HL-60 (cell line): Measurements from ENCODE around the gene GLT1D1.

Experiments
- DNase-seq, 2 experiments: peaks; one replicate each; pipeline ENCODE4 v3.0.0-alpha.2; 2010 to 2020; ENCODE audit warnings: low read depth in 1 of 2, low spot score in 1 of 2
- H3K27ac ChIP-seq: fragments of 250-450 bp; sonication (Bioruptor Pico); replicated peaks from 2 replicates; pipeline ENCODE4 v1.5.1; 2020; ENCODE audit warnings: mild to moderate bottlenecking, moderate library complexity
- H3K27me3 ChIP-seq: fragments of 250-450 bp; sonication (Bioruptor Pico); 2 replicates; pipeline ENCODE4 v1.5.1; 2021; ENCODE audit warnings: mild to moderate bottlenecking, moderate library complexity; ENCODE audit not compliant: insufficient read depth, poor library complexity, severe bottlenecking
- H3K4me3 ChIP-seq: replicated peaks from 2 replicates; pipeline ENCODE4 v1.5.1; 2011; ENCODE audit warnings: mild to moderate bottlenecking, control low read depth, low read length; ENCODE audit not compliant: insufficient read depth
- CTCF ChIP-seq: IDR thresholded peaks from one replicate; pipeline ENCODE4 v1.5.1; 2011; ENCODE audit warnings: low read length, control low read depth, inconsistent platforms; ENCODE audit not compliant: insufficient read depth
- GABPA ChIP-seq: IDR thresholded peaks from 2 replicates; pipeline ENCODE4 v1.6.1; 2012; ENCODE audit warnings: low read depth
- POLR2AphosphoS5 ChIP-seq: IDR thresholded peaks from 2 replicates; pipeline ENCODE4 v1.6.1; 2012; ENCODE audit warnings: low read depth
- SPI1 ChIP-seq: IDR thresholded peaks from 2 replicates; pipeline ENCODE4 v1.6.1; 2012; ENCODE audit warnings: low read depth, mild to moderate bottlenecking, borderline replicate concordance
- TF ChIP-seq, protein P1 (sequence below): IDR thresholded peaks from 2 replicates; pipeline ENCODE4 v1.6.1; 2012; ENCODE audit warnings: low read depth; ENCODE audit not compliant: insufficient replicate concordance

GLT1D1 gene

DNA sequence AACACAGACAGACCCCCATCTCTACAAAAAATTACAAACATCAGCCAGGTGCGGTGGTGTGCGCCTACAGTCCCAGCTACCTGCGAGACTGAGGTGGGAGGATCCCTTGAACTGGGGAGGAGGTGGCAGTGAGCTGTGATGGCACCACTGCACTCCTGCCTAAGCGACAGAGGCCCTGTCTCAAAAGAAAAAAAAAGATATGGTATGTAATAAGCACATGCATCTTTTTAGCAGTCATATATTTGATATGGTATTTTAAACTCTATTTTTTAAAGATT lies 36.7 kb upstream of the GLT1D1 start:
- DNase-seq = no peak
- TF ChIP-seq SPI1 (no peak), POLR2AphosphoS5 (no peak), CTCF (no peak), GABPA (no peak)
- TF ChIP-seq, protein P1, sequence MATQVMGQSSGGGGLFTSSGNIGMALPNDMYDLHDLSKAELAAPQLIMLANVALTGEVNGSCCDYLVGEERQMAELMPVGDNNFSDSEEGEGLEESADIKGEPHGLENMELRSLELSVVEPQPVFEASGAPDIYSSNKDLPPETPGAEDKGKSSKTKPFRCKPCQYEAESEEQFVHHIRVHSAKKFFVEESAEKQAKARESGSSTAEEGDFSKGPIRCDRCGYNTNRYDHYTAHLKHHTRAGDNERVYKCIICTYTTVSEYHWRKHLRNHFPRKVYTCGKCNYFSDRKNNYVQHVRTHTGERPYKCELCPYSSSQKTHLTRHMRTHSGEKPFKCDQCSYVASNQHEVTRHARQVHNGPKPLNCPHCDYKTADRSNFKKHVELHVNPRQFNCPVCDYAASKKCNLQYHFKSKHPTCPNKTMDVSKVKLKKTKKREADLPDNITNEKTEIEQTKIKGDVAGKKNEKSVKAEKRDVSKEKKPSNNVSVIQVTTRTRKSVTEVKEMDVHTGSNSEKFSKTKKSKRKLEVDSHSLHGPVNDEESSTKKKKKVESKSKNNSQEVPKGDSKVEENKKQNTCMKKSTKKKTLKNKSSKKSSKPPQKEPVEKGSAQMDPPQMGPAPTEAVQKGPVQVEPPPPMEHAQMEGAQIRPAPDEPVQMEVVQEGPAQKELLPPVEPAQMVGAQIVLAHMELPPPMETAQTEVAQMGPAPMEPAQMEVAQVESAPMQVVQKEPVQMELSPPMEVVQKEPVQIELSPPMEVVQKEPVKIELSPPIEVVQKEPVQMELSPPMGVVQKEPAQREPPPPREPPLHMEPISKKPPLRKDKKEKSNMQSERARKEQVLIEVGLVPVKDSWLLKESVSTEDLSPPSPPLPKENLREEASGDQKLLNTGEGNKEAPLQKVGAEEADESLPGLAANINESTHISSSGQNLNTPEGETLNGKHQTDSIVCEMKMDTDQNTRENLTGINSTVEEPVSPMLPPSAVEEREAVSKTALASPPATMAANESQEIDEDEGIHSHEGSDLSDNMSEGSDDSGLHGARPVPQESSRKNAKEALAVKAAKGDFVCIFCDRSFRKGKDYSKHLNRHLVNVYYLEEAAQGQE = no peak
- Histone ChIP-seq H3K4me3 (no peak overlapping the region), H3K27ac (no peak overlapping the region), H3K27me3 (no peaks in the 10 kb centered on the region)

DNA sequence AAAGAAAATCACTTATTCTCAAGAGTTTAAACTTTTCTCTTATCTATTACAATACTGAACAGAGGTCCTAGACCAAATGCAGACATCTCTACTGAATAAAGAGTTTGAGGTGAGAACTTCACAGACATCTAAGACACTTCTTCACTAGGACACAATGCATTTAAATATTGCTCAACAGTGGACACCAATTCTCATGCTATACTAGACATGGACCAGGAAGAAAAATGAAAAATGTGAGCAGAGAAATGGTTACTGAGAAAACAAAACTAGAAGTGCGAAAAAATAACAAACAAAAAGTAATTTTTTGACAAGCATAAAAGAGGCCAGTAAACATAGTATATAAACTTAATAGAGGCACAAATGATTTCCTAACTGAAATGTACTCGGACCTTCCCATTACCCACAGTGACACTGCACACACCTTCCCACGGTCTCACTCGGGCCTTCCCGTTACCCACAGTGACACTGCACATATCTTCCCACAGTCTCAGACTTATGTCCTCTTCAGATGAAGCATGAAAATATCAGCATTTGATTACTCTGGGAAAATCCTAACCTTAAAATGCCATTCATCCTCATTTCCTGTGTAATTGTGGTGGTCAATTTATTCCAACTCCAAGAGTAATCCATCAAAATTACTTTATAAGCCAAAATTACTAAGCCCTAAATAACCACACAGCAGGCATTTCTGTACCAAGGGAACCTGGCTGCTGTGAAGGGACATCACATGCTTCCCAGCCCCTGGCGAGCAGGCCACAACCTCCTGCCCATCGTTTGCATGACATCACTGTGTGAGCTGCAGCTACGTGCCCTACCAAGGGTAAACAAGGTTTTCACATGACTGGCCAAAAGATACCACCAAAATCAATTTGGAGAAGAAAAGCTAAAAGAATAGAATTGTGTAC lies 35.9 kb upstream of the GLT1D1 start:
- no peak for TF ChIP-seq GABPA
- TF ChIP-seq POLR2AphosphoS5 = no peak
- TF ChIP-seq CTCF = no peak
- Histone ChIP-seq H3K4me3 (no peak overlapping the region), H3K27ac (no peak overlapping the region), H3K27me3 (no peaks in the 10 kb centered on the region)
- DNase-seq = no peak

DNA sequence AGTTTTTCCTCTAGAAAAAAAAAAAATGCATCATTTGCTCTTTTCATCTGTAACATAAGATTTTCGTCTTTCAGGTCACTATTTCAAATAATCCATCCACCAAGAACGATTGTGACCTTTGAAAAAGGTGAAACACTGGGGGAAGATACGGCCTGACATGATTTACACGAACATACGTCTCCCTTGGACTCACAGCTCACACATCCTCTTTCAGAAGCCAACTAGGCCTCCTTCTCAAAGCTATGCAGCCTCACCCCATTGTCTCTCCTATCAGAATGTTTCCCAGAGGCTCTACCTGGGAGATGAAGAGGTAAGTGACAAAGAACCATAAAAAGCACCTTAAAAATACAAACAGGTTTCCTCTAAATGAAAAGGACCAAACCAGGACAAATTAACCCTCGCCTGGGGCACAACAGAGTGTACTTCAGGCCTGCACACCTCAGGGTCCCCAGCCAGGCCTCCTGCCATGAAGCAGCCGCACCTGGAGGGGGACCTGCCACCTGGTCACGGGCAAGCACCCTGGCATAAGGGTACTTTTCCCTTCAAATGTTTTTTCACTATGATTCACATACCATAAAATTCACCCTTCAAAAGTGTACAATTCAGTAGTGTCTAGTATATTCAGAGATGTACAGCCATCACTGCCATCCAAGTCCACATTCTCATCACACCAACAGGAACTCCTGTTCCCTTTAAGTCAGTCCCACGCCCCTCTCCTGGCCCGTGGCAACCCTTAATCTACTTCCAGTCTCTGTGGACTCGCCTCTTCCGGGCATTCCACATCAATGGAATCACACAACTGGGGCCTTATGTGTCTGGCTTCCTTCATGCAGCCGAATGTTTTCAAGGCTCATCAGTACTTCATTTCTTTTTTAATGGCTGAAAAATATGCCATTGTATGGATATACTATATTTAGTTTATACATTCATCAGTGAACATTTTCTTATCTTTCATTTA lies 34.9 kb upstream of the GLT1D1 start:
- no peaks in the 10 kb centered on the region for H3K27me3 ChIP-seq
- TF ChIP-seq POLR2AphosphoS5 (no peak), CTCF (no peak), GABPA (no peak), SPI1 (no peak)
- TF ChIP-seq, protein P1 = no peak
- no peak for DNase-seq
- no peak overlapping the region for H3K27ac ChIP-seq
- no peak overlapping the region for H3K4me3 ChIP-seq
